SK-N-SH (cell line): ENCODE measurements around the gene C6orf120. TPM values are rescaled to one million over a fixed set of nuclear protein-coding genes. Genes with fewer than 3 reads are reported as not detected.
A peak's percentile ranks its signal among the peaks of the same experiment; 100 is the strongest.

Experiments
- CTCF ChIA-PET: fragments of 300-600, 350-600 bp; formaldehyde crosslinking; extraction: SDS; loops from one replicate; lab custom pipeline; 2021; lab: Yijun Ruan, JAX
- POLR2A ChIA-PET: fragments of 350-600 bp; sonication (Branson Sonifier 250); formaldehyde crosslinking; extraction: SDS; loops from one replicate; lab custom pipeline; 2020; ENCODE audit warnings: antibody characterized with exemption, inconsistent platforms; lab: Yijun Ruan, JAX
- DNase-seq: peaks from one replicate; pipeline ENCODE4 v3.0.0; 2012
- H2AFZ ChIP-seq: fragments of 200-600 bp; sonication (generic); 2 replicates; pipeline ENCODE4 v1.8.1; 2016; ENCODE audit warnings: antibody characterized with exemption, mild to moderate bottlenecking, low read depth
- H3F3A ChIP-seq: fragments of 200-600 bp; sonication (generic); replicated peaks from 2 replicates; pipeline ENCODE3; 2016; ENCODE audit warnings: antibody characterized with exemption, mild to moderate bottlenecking; ENCODE audit not compliant: insufficient read depth
- H3K27ac ChIP-seq, 2 experiments: fragments of 200-500 bp in 1 of 2; fragments of 200-600 bp in 1 of 2; sonication (Bioruptor generic) in 1 of 2; sonication (generic), shearing (Covaris generic) in 1 of 2; 2 replicates each; pipeline versions ENCODE4 v1.5.1 to v1.6.1; 2014 to 2016; ENCODE audit warnings: low read depth in 2 of 2, inconsistent platforms in 1 of 2, low read length in 1 of 2, mild to moderate bottlenecking in 1 of 2, mixed read lengths in 1 of 2
- H3K27me3 ChIP-seq: fragments of 200-600 bp; sonication (generic), shearing (Covaris generic); 2 replicates; pipeline ENCODE4 v1.6.1; 2016; ENCODE audit warnings: mixed run types; ENCODE audit not compliant: insufficient read depth
- H3K36me3 ChIP-seq, 2 experiments: fragments of 200-500 bp in 1 of 2; fragments of 200-600 bp in 1 of 2; sonication (Bioruptor generic) in 1 of 2; sonication (generic) in 1 of 2; replicated peaks in 1 of 2; 2 replicates each; pipeline versions ENCODE3 to v1.5.1; 2014 to 2016; ENCODE audit warnings: low read length in 1 of 2, mild to moderate bottlenecking in 1 of 2; ENCODE audit not compliant: insufficient read depth in 2 of 2, control insufficient read depth in 1 of 2
- H3K4me1 ChIP-seq, 2 experiments: fragments of 200-500 bp in 1 of 2; fragments of 200-600 bp in 1 of 2; sonication (Bioruptor generic) in 1 of 2; sonication (generic), shearing (Covaris generic) in 1 of 2; 2 replicates each; pipeline versions ENCODE4 v1.5.1 to v1.6.1; 2014 to 2016; ENCODE audit warnings: low read depth in 1 of 2, low read length in 1 of 2, mixed run types in 1 of 2; ENCODE audit not compliant: insufficient read depth in 2 of 2, control insufficient read depth in 1 of 2
- H3K4me2 ChIP-seq: fragments of 200-600 bp; sonication (generic), shearing (Covaris generic); 2 replicates; pipeline ENCODE4 v1.6.1; 2017; ENCODE audit warnings: mixed run types
- H3K4me3 ChIP-seq, 2 experiments: fragments of 200-500 bp in 1 of 2; fragments of 200-600 bp in 1 of 2; sonication (Bioruptor generic) in 1 of 2; sonication (generic), shearing (Covaris generic) in 1 of 2; 2 replicates each; pipeline versions ENCODE4 v1.5.1 to v1.8.1; 2014 to 2016; ENCODE audit warnings: low read depth in 2 of 2, inconsistent platforms in 1 of 2, low read length in 1 of 2, mild to moderate bottlenecking in 1 of 2, mixed read lengths in 1 of 2, moderate library complexity in 1 of 2
- H3K79me2 ChIP-seq: fragments of 200-600 bp; sonication (generic); 2 replicates; pipeline ENCODE4 v1.8.1; 2017; ENCODE audit warnings: mild to moderate bottlenecking; ENCODE audit not compliant: insufficient read depth
- H3K9ac ChIP-seq: fragments of 200-600 bp; sonication (generic); 2 replicates; pipeline ENCODE4 v1.6.1; 2017; ENCODE audit warnings: mixed run types
- H3K9me2 ChIP-seq: fragments of 200-600 bp; sonication (generic); 2 replicates; pipeline ENCODE4 v1.6.1; 2017; ENCODE audit warnings: mixed run types
- H3K9me3 ChIP-seq: fragments of 200-600 bp; sonication (generic); 2 replicates; pipeline ENCODE4 v1.6.1; 2017; ENCODE audit warnings: mixed run types, mild to moderate bottlenecking, moderate library complexity
- H4K20me1 ChIP-seq: fragments of 200-600 bp; sonication (generic); 2 replicates; pipeline ENCODE4 v1.6.1; 2017; ENCODE audit warnings: mild to moderate bottlenecking, mixed run types; ENCODE audit not compliant: insufficient read depth
- CTCF ChIP-seq: fragments of 200-600 bp; sonication (generic); IDR thresholded peaks from 2 replicates; pipeline ENCODE4 v1.6.1; 2017; ENCODE audit warnings: antibody characterized with exemption, mild to moderate bottlenecking, moderate library complexity
- ELF1 ChIP-seq: IDR thresholded peaks from 2 replicates; pipeline ENCODE4 v1.4.0; 2012
- FOSL2 ChIP-seq: IDR thresholded peaks from 2 replicates; pipeline ENCODE4 v1.4.0; 2012; ENCODE audit warnings: low read depth, mild to moderate bottlenecking, moderate library complexity, borderline replicate concordance
- FOXJ3 ChIP-seq: sonication (generic); formaldehyde crosslinking; IDR thresholded peaks from 2 replicates; pipeline ENCODE4 v1.5.1; 2020; ENCODE audit warnings: mild to moderate bottlenecking, missing genetic modification reagents
- IRF3 ChIP-seq: fragments of 150-350 bp; IDR thresholded peaks from 2 replicates; pipeline ENCODE4 v1.6.1; 2016; ENCODE audit warnings: mild to moderate bottlenecking, low read depth, low read length
- JUND ChIP-seq: IDR thresholded peaks from 2 replicates; pipeline ENCODE4 v1.4.0; 2012
- MAX ChIP-seq: IDR thresholded peaks from 2 replicates; pipeline ENCODE4 v1.4.0; 2012; ENCODE audit warnings: low read depth
- MEF2A ChIP-seq: IDR thresholded peaks from 2 replicates; pipeline ENCODE4 v1.4.0; 2012; ENCODE audit warnings: low read depth, borderline replicate concordance
- NFIC ChIP-seq: IDR thresholded peaks from 2 replicates; pipeline ENCODE4 v1.4.0; 2012; ENCODE audit warnings: borderline replicate concordance
- NRF1 ChIP-seq: IDR thresholded peaks from 2 replicates; pipeline ENCODE4 v1.6.1; 2012; ENCODE audit warnings: low read depth, mild to moderate bottlenecking, low read length
- RAD21 ChIP-seq: IDR thresholded peaks from 2 replicates; pipeline ENCODE4 v1.6.1; 2012; ENCODE audit warnings: mild to moderate bottlenecking, low read length
- RCOR1 ChIP-seq: fragments of 150-350 bp; IDR thresholded peaks from 2 replicates; pipeline ENCODE4 v1.6.1; 2017; ENCODE audit warnings: antibody characterized with exemption, low read length
- REST ChIP-seq: IDR thresholded peaks from 2 replicates; pipeline ENCODE4 v1.6.1; 2012; ENCODE audit warnings: mild to moderate bottlenecking, low read depth, low read length, moderate library complexity
- SIN3A ChIP-seq: IDR thresholded peaks from 2 replicates; pipeline ENCODE4 v1.6.1; 2012; ENCODE audit warnings: low read depth, mild to moderate bottlenecking, low read length, moderate library complexity, borderline replicate concordance
- USF1 ChIP-seq: IDR thresholded peaks from 2 replicates; pipeline ENCODE4 v1.4.0; 2012; ENCODE audit warnings: low read depth, borderline replicate concordance
- YY1 ChIP-seq: IDR thresholded peaks from 2 replicates; pipeline ENCODE4 v1.4.0; 2012; ENCODE audit warnings: low read depth, mild to moderate bottlenecking
- polyA plus RNA-seq, 3 experiments: library from polyadenylated mRNA; depleted of rRNA; stranded (reverse); fragments of >200 nt; gene quantifications; 2 replicates each; pipeline ENCODE4 v1.2.3, GENCODE V29; 2012

C6orf120 gene
- polyA plus RNA-seq, 1 of the 3 experiments (the other 2 are of a cell fraction), result 10.1 TPM

- TF ChIP-seq REST (no peak), NFIC (no peak), NRF1 (no peak), RCOR1 (no peak), SIN3A (no peak), USF1 (no peak)
Measured at GRCh38 chr6:169707772-169708171, 5.8 kb downstream of the C6orf120 start (continued).

GRCh38 chr6:169709293-169709692 is 7.4 kb downstream of the C6orf120 start:
- DNase-seq, result no peak
- Histone ChIP-seq H3K9ac (no peak overlapping the region), H3F3A (peaks cover 15% of the 10 kb centered on the region)
- POLR2A ChIA-PET, result no interaction called here
- TF ChIP-seq CTCF, result no peak
- no peak for TF ChIP-seq MAX
- no peak for TF ChIP-seq ELF1
- TF ChIP-seq JUND, result no peak
- no peak for TF ChIP-seq FOXJ3 (CRISPR knock-in tag)
- TF ChIP-seq FOSL2, result no peak
- no peak for TF ChIP-seq NRF1
- TF ChIP-seq MEF2A, result no peak
- no peak for TF ChIP-seq IRF3
- no peak for TF ChIP-seq YY1
- TF ChIP-seq RAD21, result no peak
- TF ChIP-seq, all 33 proteins: peak for 0
- peaks cover 2% of the 10 kb centered on the region; the same call in 1 of the 2 replicates for H4K20me1 ChIP-seq
- peaks cover 0 to 1% of the 10 kb centered on the region in 2 experiments; a peak in 2 of 4 replicates for H3K4me1 ChIP-seq
- H3K4me2 ChIP-seq, result no peak overlapping the region
- H3K4me3 ChIP-seq, result no peak overlapping the region
- peak overlapping the region in 1 of 2 experiments; percentile 22; a peak in 1 of 4 replicates for H3K27ac ChIP-seq
- no peaks in the 10 kb centered on the region for H3K9me3 ChIP-seq
- no peak overlapping the region for H2AFZ ChIP-seq
- H3K27me3 ChIP-seq, result no peaks in the 10 kb centered on the region
- H3K79me2 ChIP-seq, result peaks cover 15% of the 10 kb centered on the region
- H3K9me2 ChIP-seq, result no peaks in the 10 kb centered on the region
- H3K36me3 ChIP-seq, result peaks cover 73 to 83% of the 10 kb centered on the region in 2 experiments
- CTCF ChIA-PET, result interaction anchor here (2.4 to 2.5 kb wide), 2 partner anchors 9 to 12 kb away, joined by 12 to 17 read pairs; no protein-coding TSS in a partner anchor
